ENCODE measurements around the gene EXOC3L2. TPM values are rescaled to one million over a fixed set of nuclear protein-coding genes. Genes with fewer than 3 reads are reported as not detected.
A peak's percentile ranks its signal among the peaks of the same experiment; 100 is the strongest.

EXOC3L2 gene
- total RNA-seq, 1 experiment from 2014 or later, result not detected

- TF ChIP-seq ZBTB33 (IDR thresholded peaks at IDR 0.05; ENCODE audit: extremely low read depth, insufficient replicate concordance, low read length) (no peak), SRF (IDR thresholded peaks at IDR 0.05; ENCODE audit: low read depth) (no peak), CEBPB (IDR thresholded peaks at IDR 0.05; ENCODE audit: low read depth) (no peak), RAD21 (IDR thresholded peaks at IDR 0.05; ENCODE audit: low read depth) (no peak)
Observed at GRCh38 chr19:45179892-45180370, 65.3 kb downstream of the EXOC3L2 start (continued).

DNA sequence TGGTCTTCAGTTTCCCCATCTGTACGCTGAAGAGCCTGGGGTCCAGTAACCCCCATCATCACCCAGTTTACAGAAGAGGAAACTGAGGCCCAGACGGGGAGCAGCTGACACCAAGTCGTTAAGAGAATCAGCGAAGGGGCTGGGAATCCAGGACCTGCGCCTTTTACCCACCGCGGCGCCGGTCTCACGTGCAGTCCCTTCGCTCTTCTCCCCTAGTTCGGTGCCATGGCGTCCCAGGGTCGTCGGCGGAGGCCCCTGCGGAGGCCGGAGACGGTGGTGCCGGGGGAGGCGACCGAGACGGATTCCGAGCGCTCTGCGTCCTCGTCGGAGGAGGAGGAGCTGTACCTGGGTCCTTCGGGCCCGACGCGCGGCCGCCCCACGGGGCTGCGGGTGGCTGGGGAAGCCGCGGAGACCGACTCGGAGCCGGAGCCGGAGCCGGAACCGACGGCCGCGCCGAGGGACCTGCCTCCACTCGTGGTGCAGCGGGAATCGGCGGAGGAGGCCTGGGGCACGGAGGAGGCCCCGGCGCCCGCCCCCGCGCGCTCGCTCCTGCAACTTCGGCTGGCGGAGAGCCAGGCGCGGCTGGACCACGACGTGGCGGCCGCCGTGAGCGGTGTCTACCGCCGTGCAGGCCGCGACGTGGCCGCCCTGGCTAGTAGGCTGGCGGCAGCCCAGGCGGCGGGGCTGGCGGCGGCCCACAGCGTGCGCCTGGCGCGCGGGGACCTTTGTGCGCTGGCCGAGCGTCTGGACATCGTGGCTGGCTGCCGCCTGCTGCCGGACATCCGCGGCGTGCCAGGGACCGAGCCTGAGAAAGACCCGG is 65.9 kb downstream of the EXOC3L2 start:
- Histone ChIP-seq H3K9me3 (ENCODE audit: control insufficient read depth in 1 of 2, insufficient read depth in 1 of 2, low read depth in 1 of 2, low read length in 2 of 2) (no peaks in the 10 kb centered on the region), H3K4me2 (ENCODE audit: low read length) (peak overlapping the region; percentile 92), H3K4me1 (ENCODE audit: control insufficient read depth in 1 of 2, insufficient read depth in 2 of 2, low read length in 2 of 2) (peaks cover 14 to 25% of the 10 kb centered on the region in 2 experiments; a peak in 3 of 4 replicates), H3K9me2 (ENCODE audit: insufficient read depth) (no peaks in the 10 kb centered on the region), H2AFZ (ENCODE audit: low read depth, low read length, poor library complexity, severe bottlenecking) (peak overlapping the region; percentile 22), H4K20me1 (ENCODE audit: insufficient read depth) (no peaks in the 10 kb centered on the region), H3K27me3 (ENCODE audit: insufficient read depth, low read length) (no peaks in the 10 kb centered on the region), H3K4me3 (replicated peaks in 1 of 2; ENCODE audit: low read depth in 1 of 2, low read length in 2 of 2) (peak overlapping the region; percentile 63 to 81), H3K9ac (ENCODE audit: low read length) (peak overlapping the region; percentile 92), H3K79me2 (ENCODE audit: insufficient read depth, low read length) (peaks cover 10% of the 10 kb centered on the region), H3K27ac (ENCODE audit: low read depth, low read length) (peak overlapping the region; percentile 93), H3K36me3 (ENCODE audit: control insufficient read depth in 1 of 2, insufficient read depth in 2 of 2, low read length in 2 of 2) (no peaks in the 10 kb centered on the region)
- intact Hi-C loops (cut with micrococcal nuclease), result loop anchor here (2.0 to 10.0 kb wide), 2 partner anchors 84 to 160 kb away; partner anchors contain the start of gene PPP1R37
- ChIA-PET CTCF (interaction anchor here (1.0 to 2.1 kb wide), 7 partner anchors 8 to 260 kb away, joined by 4 to 12 read pairs (median 5); no protein-coding TSS in a partner anchor), RAD21 (ENCODE audit: low non-redundant PET in 1 of 2, low total read pairs in 2 of 2, uncharacterized antibody in 2 of 2, unreplicated experiment in 2 of 2) (interaction anchor here (0.9 to 1.1 kb wide), 2 partner anchors 87 to 160 kb away, joined by 3 to 4 read pairs; partner anchors contain the start of gene PPP1R37 (in 1 of the 2)), POLR2A (interaction anchor here (1.3 to 1.8 kb wide), 3 partner anchors 13 to 289 kb away, joined by 3 to 7 read pairs (median 5); no protein-coding TSS in a partner anchor)
- TF ChIP-seq, protein P1, sequence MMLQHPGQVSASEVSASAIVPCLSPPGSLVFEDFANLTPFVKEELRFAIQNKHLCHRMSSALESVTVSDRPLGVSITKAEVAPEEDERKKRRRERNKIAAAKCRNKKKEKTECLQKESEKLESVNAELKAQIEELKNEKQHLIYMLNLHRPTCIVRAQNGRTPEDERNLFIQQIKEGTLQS (IDR thresholded peaks at IDR 0.05), result no peak
- TF ChIP-seq SIN3A (IDR thresholded peaks at IDR 0.05; ENCODE audit: low read depth), result no peak
- TF ChIP-seq CBX3 (IDR thresholded peaks at IDR 0.05; ENCODE audit: low read depth), result no peak
- TF ChIP-seq SP1 (IDR thresholded peaks at IDR 0.05; ENCODE audit: low read depth), result no peak
- no peak for TF ChIP-seq EZH2 (IDR thresholded peaks at IDR 0.05)
- TF ChIP-seq ZFX (IDR thresholded peaks at IDR 0.05), result peak; percentile 93
- no peak for TF ChIP-seq MAX (IDR thresholded peaks at IDR 0.05)
- TF ChIP-seq POLR2AphosphoS5 (IDR thresholded peaks at IDR 0.05; ENCODE audit: low read depth, low read length), result peak; percentile 20; the same call in 1 of the 2 replicates
- peak; percentile 79 for TF ChIP-seq EGR1 (IDR thresholded peaks at IDR 0.05; ENCODE audit: low read depth)
- TF ChIP-seq REST (IDR thresholded peaks at IDR 0.05; ENCODE audit: low read depth), result no peak
- no peak for TF ChIP-seq RAD21 (IDR thresholded peaks at IDR 0.05; ENCODE audit: low read depth)
- BruUV-seq (replicated peaks), result TSS peak; percentile 70
- ATAC-seq (peak; percentile 14), DNase-seq (ENCODE audit: low read depth, low spot score) (no peak)

Measured in HCT116 (cell line).